CD4-positive, alpha-beta memory T cell (primary cell): ENCODE results near the gene TUBGCP6. TPM values are rescaled to one million over a fixed set of nuclear protein-coding genes. Genes with fewer than 3 reads are reported as not detected.
A peak's percentile ranks its signal among the peaks of the same experiment; 100 is the strongest.

ENCODE experiments used
- CTCF ChIA-PET: fragments of 350-600 bp; sonication (Branson Sonifier 250); formaldehyde crosslinking; loops from one replicate; lab custom pipeline; 2021; ENCODE audit warnings: inconsistent platforms; ENCODE audit not compliant: partially characterized antibody; lab: Charles Lee
- POLR2A ChIA-PET: fragments of 350-600 bp; sonication (Branson Sonifier 250); formaldehyde crosslinking; loops from one replicate; lab custom pipeline; 2021; ENCODE audit not compliant: partially characterized antibody; lab: Charles Lee
- DNase-seq, 5 donors: peaks; one replicate each; pipeline versions ENCODE4 v3.0.0 to v3.0.0-alpha.2; 2020 to 2022; ENCODE audit warnings: mixed read lengths in 1 of 5
- H3K27ac ChIP-seq: one replicate; pipeline ENCODE4 v1.7.0; 2013; ENCODE audit warnings: low read depth, low read length
- H3K27me3 ChIP-seq: 2 replicates; pipeline ENCODE4 v1.7.0; 2013; ENCODE audit warnings: mild to moderate bottlenecking, low read length, moderate library complexity; ENCODE audit not compliant: insufficient read depth
- H3K36me3 ChIP-seq: 2 replicates; pipeline ENCODE4 v1.7.0; 2013; ENCODE audit warnings: mild to moderate bottlenecking, low read length, moderate library complexity; ENCODE audit not compliant: insufficient read depth
- H3K4me1 ChIP-seq: 2 replicates; pipeline ENCODE4 v1.7.0; 2013; ENCODE audit warnings: mild to moderate bottlenecking, low read length, moderate library complexity; ENCODE audit not compliant: insufficient read depth
- H3K4me3 ChIP-seq, 2 donors: one replicate each; pipeline ENCODE4 v1.7.0; 2013; ENCODE audit warnings: low read length in 2 of 2, mild to moderate bottlenecking in 1 of 2
- H3K9me3 ChIP-seq, 2 donors: one replicate each; pipeline ENCODE4 v1.7.0; 2013; ENCODE audit warnings: low read length in 2 of 2, control low read depth in 1 of 2; ENCODE audit not compliant: control insufficient read depth in 1 of 2
- H3K27ac Mint-ChIP-seq, 7 donors: one replicate each; pipeline ENCODE4 v1.8.0; 2020 to 2021; ENCODE audit warnings: mixed read lengths in 7 of 7, mild to moderate bottlenecking in 6 of 7, inconsistent platforms in 3 of 7, moderate library complexity in 3 of 7
- H3K27me3 Mint-ChIP-seq, 2 donors: one replicate each; pipeline ENCODE4 v1.8.0; 2020 to 2021; ENCODE audit warnings: mixed read lengths in 2 of 2
- H3K36me3 Mint-ChIP-seq, 2 donors: one replicate each; pipeline ENCODE4 v1.8.0; 2020 to 2021; ENCODE audit warnings: mixed read lengths in 2 of 2, inconsistent platforms in 1 of 2, mild to moderate bottlenecking in 1 of 2
- H3K4me1 Mint-ChIP-seq, 4 donors: one replicate each; pipeline ENCODE4 v1.8.0; 2020 to 2021; ENCODE audit warnings: mixed read lengths in 4 of 4, mild to moderate bottlenecking in 1 of 4
- H3K4me3 Mint-ChIP-seq, 8 donors: one replicate each; pipeline ENCODE4 v1.8.0; 2020 to 2021; ENCODE audit warnings: mixed read lengths in 8 of 8, mild to moderate bottlenecking in 7 of 8, moderate library complexity in 6 of 8, inconsistent platforms in 3 of 8
- H3K9me3 Mint-ChIP-seq, 8 donors: one replicate each; pipeline ENCODE4 v1.8.0; 2020 to 2021; ENCODE audit warnings: mixed read lengths in 8 of 8, mild to moderate bottlenecking in 5 of 8, inconsistent platforms in 3 of 8, moderate library complexity in 1 of 8
- intact Hi-C: fragments of 100-400 bp; cut with micrococcal nuclease; formaldehyde crosslinking; loops from one replicate; pipeline ENCODE4 v1.15.1; 2023
- polyA plus RNA-seq, 2 donors: library from polyadenylated mRNA; unstranded; fragments of 300-500 nt; fragmentation: Illumina TruSeq; gene quantifications; one replicate each; pipeline ENCODE4 v1.2.3, GENCODE V29; 2021
- total RNA-seq, 2 experiments: library from RNA; stranded (reverse); gene quantifications; one replicate each; pipeline ENCODE4 v1.2.3, GENCODE V29; 2021

TUBGCP6 gene, protein sequence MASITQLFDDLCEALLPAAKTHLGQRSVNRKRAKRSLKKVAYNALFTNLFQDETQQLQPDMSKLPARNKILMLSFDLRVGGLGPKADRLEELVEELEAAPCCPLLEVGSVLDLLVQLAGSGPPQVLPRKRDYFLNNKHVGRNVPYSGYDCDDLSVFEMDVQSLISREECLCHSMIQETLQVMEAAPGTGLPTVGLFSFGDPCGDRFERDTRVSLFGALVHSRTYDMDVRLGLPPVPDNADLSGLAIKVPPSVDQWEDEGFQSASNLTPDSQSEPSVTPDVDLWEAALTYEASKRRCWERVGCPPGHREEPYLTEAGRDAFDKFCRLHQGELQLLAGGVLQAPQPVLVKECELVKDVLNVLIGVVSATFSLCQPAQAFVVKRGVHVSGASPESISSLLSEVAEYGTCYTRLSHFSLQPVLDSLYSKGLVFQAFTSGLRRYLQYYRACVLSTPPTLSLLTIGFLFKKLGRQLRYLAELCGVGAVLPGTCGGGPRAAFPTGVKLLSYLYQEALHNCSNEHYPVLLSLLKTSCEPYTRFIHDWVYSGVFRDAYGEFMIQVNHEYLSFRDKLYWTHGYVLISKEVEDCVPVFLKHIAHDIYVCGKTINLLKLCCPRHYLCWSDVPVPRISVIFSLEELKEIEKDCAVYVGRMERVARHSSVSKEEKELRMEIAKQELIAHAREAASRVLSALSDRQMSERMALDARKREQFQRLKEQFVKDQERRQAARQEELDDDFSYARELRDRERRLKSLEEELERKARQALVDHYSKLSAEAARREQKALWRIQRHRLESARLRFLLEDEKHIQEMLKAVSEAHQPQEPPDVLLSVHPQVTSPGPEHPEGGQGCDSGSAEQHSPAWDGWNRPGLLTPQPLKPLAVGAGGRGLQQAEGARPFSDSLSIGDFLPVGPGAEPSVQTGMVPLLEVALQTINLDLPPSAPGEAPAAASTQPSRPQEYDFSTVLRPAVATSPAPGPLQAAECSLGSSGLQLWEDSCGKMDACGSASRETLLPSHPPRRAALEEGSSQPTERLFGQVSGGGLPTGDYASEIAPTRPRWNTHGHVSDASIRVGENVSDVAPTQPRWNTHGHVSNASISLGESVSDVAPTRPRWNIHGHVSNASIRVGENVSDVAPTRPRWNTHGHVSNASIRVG (N-terminal part only)
- total RNA-seq (100 to 1,000 TPM; 132 to 133 TPM), polyA plus RNA-seq (10 to 100 TPM; 16.5 to 20.5 TPM)

- Histone ChIP-seq H3K4me1 (peaks cover 69% of the 10 kb centered on the region), H3K36me3 (peaks cover 27% of the 10 kb centered on the region), H3K27me3 (no peaks in the 10 kb centered on the region), H3K4me3 (peak within 1 kb of the TSS; percentile 37 to 99), H3K9me3 (no peaks in the 10 kb centered on the region), H3K27ac (peak within 1 kb of the TSS; percentile 98)
- peak; percentile 89 to 93 (median 91) for DNase-seq
- H3K4me1 Mint-ChIP-seq = peaks cover 23 to 64% (median 37%) of the 10 kb centered on the region in 4 donors
- ChIA-PET POLR2A (interaction anchor here (0.5 to 5.9 kb wide), 19 partner anchors 13 to 383 kb away, joined by 3 to 32 read pairs (median 6); partner anchors contain the start of genes ARSA, DENND6B, LMF2 and MAPK11), CTCF (interaction anchor here (0.6 to 3.8 kb wide), 6 partner anchors 8 to 376 kb away, joined by 3 to 14 read pairs (median 6); no protein-coding TSS in a partner anchor)
- H3K36me3 Mint-ChIP-seq = peaks cover 10 to 28% of the 10 kb centered on the region in 2 donors
- intact Hi-C loops = loop anchor here (1.0 to 5.0 kb wide), 5 partner anchors 26 to 319 kb away; partner anchors contain the start of genes MAPK11, SCO2 and SELENOO
- peak within 1 kb of the TSS; percentile 95 to 100 (median 98) for H3K4me3 Mint-ChIP-seq
- peak within 1 kb of the TSS; percentile 90 to 100 (median 99) for H3K27ac Mint-ChIP-seq
- no peaks in the 10 kb centered on the region for H3K27me3 Mint-ChIP-seq
- no peaks in the 10 kb centered on the region for H3K9me3 Mint-ChIP-seq
Measured at GRCh38 chr22:50244420-50245213, at the start of gene TUBGCP6. Gene TUBGCP6 (minus strand): TSS chr22:50245023. CDS start chr22:50244459, 564 bp downstream.

- Mint-ChIP-seq H3K9me3 (no peaks in the 10 kb centered on the region), H3K36me3 (no peaks in the 10 kb centered on the region), H3K4me1 (peaks cover 0 to 4% (median 4%) of the 10 kb centered on the region in 4 donors), H3K27me3 (peaks cover 12 to 16% of the 10 kb centered on the region in 2 donors), H3K4me3 (no peak overlapping the region), H3K27ac (no peak overlapping the region)
- Histone ChIP-seq H3K9me3 (no peaks in the 10 kb centered on the region), H3K36me3 (no peaks in the 10 kb centered on the region), H3K27ac (no peak overlapping the region), H3K4me1 (no peaks in the 10 kb centered on the region), H3K4me3 (no peak overlapping the region), H3K27me3 (peaks cover 5% of the 10 kb centered on the region)
- ChIA-PET CTCF (no interaction called here), POLR2A (no interaction called here)
- DNase-seq = no peak
- intact Hi-C loops = no loop called here
Measured at GRCh38 chr22:50294319-50294656, 49.5 kb upstream of the TUBGCP6 start.

GRCh38 chr22:50293441-50294318 is 48.9 kb upstream of the TUBGCP6 start:
- Histone ChIP-seq H3K27me3 (peaks cover 5% of the 10 kb centered on the region), H3K36me3 (no peaks in the 10 kb centered on the region), H3K9me3 (no peaks in the 10 kb centered on the region), H3K27ac (no peak overlapping the region), H3K4me3 (no peak overlapping the region), H3K4me1 (no peaks in the 10 kb centered on the region)
- Mint-ChIP-seq H3K27ac (no peak overlapping the region), H3K27me3 (peaks cover 12 to 16% of the 10 kb centered on the region in 2 donors), H3K9me3 (no peaks in the 10 kb centered on the region), H3K36me3 (no peaks in the 10 kb centered on the region), H3K4me1 (peaks cover 0 to 4% (median 4%) of the 10 kb centered on the region in 4 donors), H3K4me3 (no peak overlapping the region)
- ChIA-PET POLR2A (no interaction called here), CTCF (no interaction called here)
- DNase-seq = no peak
- intact Hi-C loops = no loop called here

- Histone ChIP-seq H3K27ac (no peak overlapping the region), H3K4me3 (no peak overlapping the region), H3K9me3 (no peaks in the 10 kb centered on the region), H3K36me3 (no peaks in the 10 kb centered on the region), H3K27me3 (peaks cover 5% of the 10 kb centered on the region), H3K4me1 (no peaks in the 10 kb centered on the region)
- no peaks in the 10 kb centered on the region for H3K9me3 Mint-ChIP-seq
- DNase-seq = no peak
- peak overlapping the region in 2 of 8 donors; percentile 26 to 29 for H3K4me3 Mint-ChIP-seq
- peaks cover 0 to 4% (median 4%) of the 10 kb centered on the region in 4 donors for H3K4me1 Mint-ChIP-seq
- intact Hi-C loops = no loop called here
- H3K36me3 Mint-ChIP-seq = no peaks in the 10 kb centered on the region
- ChIA-PET CTCF (no interaction called here), POLR2A (no interaction called here)
- H3K27ac Mint-ChIP-seq = no peak overlapping the region
- H3K27me3 Mint-ChIP-seq = peaks cover 12 to 13% of the 10 kb centered on the region in 2 donors
Measured at GRCh38 chr22:50292643-50293440, 48.0 kb upstream of the TUBGCP6 start.

DNA sequence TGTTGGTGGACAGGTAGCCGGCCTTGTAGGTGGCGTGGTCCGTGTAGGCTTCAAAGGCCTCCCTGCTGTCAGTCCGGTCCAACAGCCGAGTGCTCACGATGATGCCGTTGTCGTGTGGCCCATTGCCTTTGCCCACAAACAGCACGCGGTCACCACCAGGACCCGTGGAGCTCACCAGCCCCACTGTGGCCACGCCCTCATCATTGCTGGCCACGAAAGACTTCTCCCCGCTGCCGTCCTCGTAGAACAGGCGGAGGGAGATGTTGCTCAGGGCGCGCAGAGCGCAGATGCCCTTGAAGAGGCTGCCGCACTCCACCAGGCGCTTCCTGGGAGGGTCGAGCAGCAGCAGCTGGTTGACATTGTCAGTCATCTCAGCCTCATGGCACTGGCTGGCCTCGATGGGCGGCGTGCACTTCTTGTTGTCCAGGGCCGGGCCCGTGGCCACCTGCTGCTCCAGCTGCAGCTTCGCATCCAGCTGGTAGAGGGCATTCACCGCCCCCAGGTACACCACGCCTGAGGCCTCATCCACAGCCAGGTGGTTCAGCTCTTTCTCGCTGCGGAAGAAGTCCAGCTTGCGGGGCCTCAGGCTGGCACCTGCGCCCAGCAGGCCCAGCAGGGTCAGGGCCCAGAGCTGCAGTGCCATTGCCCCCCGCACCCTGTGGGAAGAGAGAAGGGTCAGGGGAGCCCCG is 45.3 kb upstream of the TUBGCP6 start:
- Mint-ChIP-seq H3K9me3 (no peaks in the 10 kb centered on the region), H3K4me1 (peaks cover 0 to 4% (median 4%) of the 10 kb centered on the region in 4 donors), H3K27ac (no peak overlapping the region), H3K36me3 (no peaks in the 10 kb centered on the region), H3K4me3 (no peak overlapping the region), H3K27me3 (peaks cover 7 to 8% of the 10 kb centered on the region in 2 donors)
- no peak overlapping the region for H3K4me3 ChIP-seq
- H3K27me3 ChIP-seq = peaks cover 5% of the 10 kb centered on the region
- POLR2A ChIA-PET = no interaction called here
- H3K36me3 ChIP-seq = no peaks in the 10 kb centered on the region
- H3K4me1 ChIP-seq = no peaks in the 10 kb centered on the region
- H3K27ac ChIP-seq = no peak overlapping the region
- no peak for DNase-seq
- CTCF ChIA-PET = no interaction called here
- intact Hi-C loops = no loop called here
- H3K9me3 ChIP-seq = no peaks in the 10 kb centered on the region
